ENCODE measurements around the gene VHLL. TPM values are rescaled to one million over a fixed set of nuclear protein-coding genes. Genes with fewer than 3 reads are reported as not detected.
A peak's percentile ranks its signal among the peaks of the same experiment; 100 is the strongest.

Gene VHLL
- polyA plus RNA-seq, 1 donor (not counting 4 experiments of a cell fraction or from before 2014, with no cell fraction given), result not detected

GRCh38 chr1:156266051-156266450 is 33.1 kb downstream of the VHLL start:
- dilution Hi-C loops (cut with MboI; ENCODE audit: extremely low pct_ligation_motif_present, low sequenced_read_pairs), result no loop called here
- no peak for DNase-seq (ENCODE audit: low read depth, low spot score)
- H2AFZ ChIP-seq (ENCODE audit: control insufficient read depth, low read length), result no peak overlapping the region
- no peak for TF ChIP-seq CTCF (optimal IDR thresholded peaks at IDR 0.05 in 1 of 3, IDR thresholded peaks at IDR 0.05 in 1 of 3, conservative IDR thresholded peaks at IDR 0.05 in 1 of 3; ENCODE audit: extremely low read depth in 1 of 3, insufficient read depth in 2 of 3, low read length in 3 of 3)
- TF ChIP-seq EZH2 (IDR thresholded peaks at IDR 0.05; ENCODE audit: low read length), result no peak
- no peaks in the 10 kb centered on the region for H3K79me2 ChIP-seq (ENCODE audit: control insufficient read depth, insufficient read depth, low read length)
- no peak overlapping the region for H3K9ac ChIP-seq (ENCODE audit: control insufficient read depth, extremely low read depth, insufficient read depth, low read length)
- no peak overlapping the region for H3K27ac ChIP-seq (ENCODE audit: control insufficient read depth, insufficient read depth, low read length)
- FAIRE-seq, result no peak
- no peak overlapping the region for H3K4me3 ChIP-seq (ENCODE audit: control insufficient read depth in 2 of 3, extremely low read depth in 1 of 3, insufficient read depth in 2 of 3, low read depth in 1 of 3, low read length in 3 of 3)
- no peaks in the 10 kb centered on the region for H3K27me3 ChIP-seq (ENCODE audit: control insufficient read depth, extremely low read depth, insufficient read depth, low read length)
- H4K20me1 ChIP-seq (ENCODE audit: control insufficient read depth, extremely low read depth, insufficient read depth, low read length), result peaks cover 10% of the 10 kb centered on the region
- H3K9me1 ChIP-seq (ENCODE audit: control insufficient read depth, extremely low read depth, insufficient read depth, low read length), result peaks cover 6% of the 10 kb centered on the region
- H3K9me3 ChIP-seq (ENCODE audit: control insufficient read depth, low read depth, low read length), result no peaks in the 10 kb centered on the region
- H3K36me3 ChIP-seq (ENCODE audit: control insufficient read depth in 2 of 2, extremely low read depth in 1 of 2, insufficient read depth in 2 of 2, low read length in 2 of 2), result peaks cover 38 to 60% of the 10 kb centered on the region in 2 experiments
- H3K4me1 ChIP-seq (ENCODE audit: control insufficient read depth, extremely low read depth, insufficient read depth, low read length), result peaks cover 23% of the 10 kb centered on the region
- no peak overlapping the region for H3K4me2 ChIP-seq (ENCODE audit: control insufficient read depth, extremely low read depth, insufficient read depth, low read depth, low read length)

- H3K36me3 ChIP-seq (ENCODE audit: control insufficient read depth in 2 of 2, extremely low read depth in 1 of 2, insufficient read depth in 2 of 2, low read length in 2 of 2), result peaks cover 43 to 78% of the 10 kb centered on the region in 2 experiments
- no peaks in the 10 kb centered on the region for H3K79me2 ChIP-seq (ENCODE audit: control insufficient read depth, insufficient read depth, low read length)
- H3K9me1 ChIP-seq (ENCODE audit: control insufficient read depth, extremely low read depth, insufficient read depth, low read length), result peaks cover 9% of the 10 kb centered on the region
- peaks cover 12% of the 10 kb centered on the region for H4K20me1 ChIP-seq (ENCODE audit: control insufficient read depth, extremely low read depth, insufficient read depth, low read length)
- DNase-seq (ENCODE audit: low read depth, low spot score) (no peak), FAIRE-seq (no peak)
- H3K4me2 ChIP-seq (ENCODE audit: control insufficient read depth, extremely low read depth, insufficient read depth, low read depth, low read length), result peak overlapping the region; percentile 72
- H3K9ac ChIP-seq (ENCODE audit: control insufficient read depth, extremely low read depth, insufficient read depth, low read length), result no peak overlapping the region
- H3K9me3 ChIP-seq (ENCODE audit: control insufficient read depth, low read depth, low read length), result no peaks in the 10 kb centered on the region
- dilution Hi-C loops (cut with MboI; ENCODE audit: extremely low pct_ligation_motif_present, low sequenced_read_pairs), result no loop called here
- no peak overlapping the region for H3K4me3 ChIP-seq (ENCODE audit: control insufficient read depth in 2 of 3, extremely low read depth in 1 of 3, insufficient read depth in 2 of 3, low read depth in 1 of 3, low read length in 3 of 3)
- H3K27me3 ChIP-seq (ENCODE audit: control insufficient read depth, extremely low read depth, insufficient read depth, low read length), result no peaks in the 10 kb centered on the region
- peak overlapping the region; percentile 79 for H3K27ac ChIP-seq (ENCODE audit: control insufficient read depth, insufficient read depth, low read length)
- no peak overlapping the region for H2AFZ ChIP-seq (ENCODE audit: control insufficient read depth, low read length)
- TF ChIP-seq EZH2 (IDR thresholded peaks at IDR 0.05; ENCODE audit: low read length) (no peak), CTCF (optimal IDR thresholded peaks at IDR 0.05 in 1 of 3, IDR thresholded peaks at IDR 0.05 in 1 of 3, conservative IDR thresholded peaks at IDR 0.05 in 1 of 3; ENCODE audit: extremely low read depth in 1 of 3, insufficient read depth in 2 of 3, low read length in 3 of 3) (no peak)
- H3K4me1 ChIP-seq (ENCODE audit: control insufficient read depth, extremely low read depth, insufficient read depth, low read length), result peaks cover 51% of the 10 kb centered on the region
These were observed 35.8 kb downstream of the VHLL start for GRCh38 chr1:156263288-156263655.

Measured in keratinocyte (primary cell).